Measurements from ENCODE around the gene SLC44A4. TPM values are rescaled to one million over a fixed set of nuclear protein-coding genes. Genes with fewer than 3 reads are reported as not detected.

The SLC44A4 gene
- total and polyA plus RNA-seq, 2 of the 8 experiments (the other 6 are each of a cell fraction or from before 2014, with no cell fraction given) = 4.8 to 7.0 TPM

DNA sequence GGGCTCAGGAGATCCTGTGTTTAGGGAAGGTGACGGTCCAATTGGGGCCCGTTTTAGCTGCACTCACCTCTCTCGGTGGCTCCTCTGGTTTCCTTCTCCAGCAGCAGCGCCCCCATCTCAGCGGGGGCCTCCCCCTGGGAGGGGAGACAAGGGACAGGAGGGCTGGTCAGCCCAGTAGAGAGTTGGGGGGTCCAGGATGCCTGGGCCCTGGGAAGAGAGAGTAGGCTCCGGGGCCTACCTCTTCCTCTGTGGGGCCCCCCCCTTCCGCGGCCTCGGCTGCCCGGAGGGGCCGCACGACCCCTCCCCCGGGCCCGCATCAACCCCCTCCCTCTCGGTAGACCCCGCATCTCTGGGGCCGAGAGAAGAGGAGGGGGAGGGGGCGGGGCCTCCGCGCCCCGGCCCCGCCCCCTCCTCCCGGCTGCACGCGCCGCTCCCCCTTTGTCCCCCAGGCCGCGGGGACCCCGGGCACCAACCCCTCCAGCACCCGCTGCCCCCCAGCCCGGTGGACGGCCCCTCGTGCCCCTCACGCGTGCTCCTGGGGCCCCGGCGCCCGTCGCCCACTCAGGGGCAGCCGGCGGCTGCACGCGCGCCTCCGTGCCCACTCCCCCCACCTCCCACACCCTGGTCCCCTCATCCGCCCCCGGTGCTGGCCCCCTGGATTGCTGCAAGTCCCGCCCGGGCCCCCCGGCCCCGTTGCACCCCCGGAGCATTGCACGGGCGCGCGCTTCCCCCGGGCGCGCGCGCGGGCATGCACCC is 18.2 kb upstream of the SLC44A4 start:
- Histone ChIP-seq H3K9ac (replicated peaks in 1 of 4; ENCODE audit: extremely low read depth in 1 of 4, low read depth in 3 of 4, low read length in 3 of 4) (peak overlapping the region; percentile 54 to 88 (median 67); a peak in 6 of 7 replicates), H3K23me2 (ENCODE audit: low read depth, low read length) (peaks cover 8% of the 10 kb centered on the region), H2BK15ac (ENCODE audit: low read length) (no peak overlapping the region), H3K9me3 (ENCODE audit: insufficient read depth in 2 of 2, low read depth in 1 of 2, low read length in 1 of 2) (no peaks in the 10 kb centered on the region), H3K4me3 (ENCODE audit: extremely low read depth in 1 of 4, insufficient read depth in 2 of 4, low read depth in 3 of 4, low read length in 4 of 4) (peak overlapping the region; percentile 74 to 97 (median 82)), H2BK20ac (ENCODE audit: low read length) (no peak overlapping the region), H3K79me2 (ENCODE audit: control insufficient read depth in 1 of 2, insufficient read depth in 2 of 2, low read length in 2 of 2) (peaks cover 0 to 17% of the 10 kb centered on the region in 2 experiments; a peak in 2 of 4 replicates), H3K23ac (ENCODE audit: insufficient read length) (no peak overlapping the region), H3K27ac (ENCODE audit: low read depth, low read length) (peak overlapping the region; percentile 46; the same call in 1 of the 2 replicates), H3K4me1 (replicated peaks in 1 of 4; ENCODE audit: control insufficient read depth in 3 of 4, insufficient read depth in 4 of 4, low read length in 3 of 4) (peaks cover 0 to 11% (median 6%) of the 10 kb centered on the region in 4 experiments; a peak in 6 of 7 replicates), H2BK12ac (ENCODE audit: low read depth, low read length) (no peak overlapping the region), H4K20me1 (replicated peaks in 1 of 2; ENCODE audit: control insufficient read depth in 1 of 2, insufficient read depth in 2 of 2, low read length in 2 of 2) (peaks cover 1 to 5% of the 10 kb centered on the region in 2 experiments), H4K91ac (replicated peaks; ENCODE audit: insufficient read length, low read length) (peak overlapping the region; percentile 80), H3K4me2 (ENCODE audit: insufficient read depth in 1 of 2, low read depth in 2 of 2, low read length in 2 of 2) (peak overlapping the region; percentile 84 to 92), H2AFZ (ENCODE audit: low read length) (no peak overlapping the region), H2BK120ac (replicated peaks; ENCODE audit: low read depth, low read length) (no peak overlapping the region), H3K18ac (ENCODE audit: extremely low read depth, low read length) (peak overlapping the region; percentile 19), H4K5ac (ENCODE audit: insufficient read length, low read depth, low read length) (no peak overlapping the region), H3K56ac (replicated peaks; ENCODE audit: insufficient read length, low read depth, low read length) (peak overlapping the region; percentile 73), H2AK5ac (ENCODE audit: low read depth, low read length) (no peak overlapping the region), H3K27me3 (replicated peaks in 1 of 4; ENCODE audit: control insufficient read depth in 3 of 4, extremely low read depth in 1 of 4, insufficient read depth in 3 of 4, low read length in 3 of 4) (no peaks in the 10 kb centered on the region), H3K14ac (ENCODE audit: insufficient read length) (no peak overlapping the region), H2BK5ac (ENCODE audit: low read depth, low read length) (no peak overlapping the region), H3K79me1 (ENCODE audit: low read depth, low read length) (peaks cover 2% of the 10 kb centered on the region), H4K8ac (ENCODE audit: extremely low read depth, insufficient read depth, low read length) (peak overlapping the region; percentile 93; the same call in 1 of the 2 replicates), H3K4ac (replicated peaks; ENCODE audit: insufficient read length, low read depth, low read length) (peak overlapping the region; percentile 27), H3K36me3 (ENCODE audit: control insufficient read depth in 2 of 4, insufficient read depth in 4 of 4, low read length in 3 of 4) (peaks cover 20 to 42% (median 37%) of the 10 kb centered on the region in 4 experiments)
- ChIA-PET CTCF (ENCODE audit: partially characterized antibody) (interaction anchor here (0.6 to 2.1 kb wide), 8 partner anchors 8 to 155 kb away, joined by 3 to 11 read pairs (median 6); no protein-coding TSS in a partner anchor), POLR2A (ENCODE audit: partially characterized antibody) (interaction anchor here (0.7 to 3.6 kb wide), 25 partner anchors 8 to 232 kb away, joined by 3 to 40 read pairs (median 6); partner anchors contain the start of genes DXO, GPANK1, MSH5 and NELFE)
- WGBS, 2 experiments (ENCODE audit: extremely low coverage in 1 of 2, insufficient coverage in 1 of 2, insufficient read length in 1 of 2, insufficient replicate concordance in 2 of 2, low coverage in 1 of 2, low lambda C conversion rate in 2 of 2, missing lambda C conversion rate in 1 of 2) = 21% methylated on average over 5 of the region's 62 CpGs; no CpG with 5 or more reads in 1 of the 2 experiments
- TF ChIP-seq PHF8 (conservative IDR thresholded peaks at IDR 0.05; ENCODE audit: low read depth, low read length) (peak; percentile 73), SUZ12 (IDR thresholded peaks at IDR 0.05; ENCODE audit: low read length) (no peak), KDM4A (IDR thresholded peaks at IDR 0.05; ENCODE audit: low read depth, low read length, severe bottlenecking) (peak; percentile 5)
- FAIRE-seq (no peak), DNase-seq (ENCODE audit: low read depth in 1 of 2, low spot score in 2 of 2) (peak in 1 of 2 experiments; percentile 60)

Data from H1 (cell line).